Activated CD4-positive, alpha-beta T cell treated with anti-CD3 and anti-CD28 coated beads for 36 hours (primary cell): ENCODE data around the gene RFX3. TPM values are rescaled to one million over a fixed set of nuclear protein-coding genes. Genes with fewer than 3 reads are reported as not detected.

Source experiments
- ATAC-seq: fragments of 200-7000 bp; cut with Tn5 transposase; one replicate; pipeline ENCODE4 v1.10.0; 2021; ENCODE audit warnings: mild to moderate bottlenecking, moderate library complexity
- CTCF ChIA-PET: fragments of 350-600 bp; sonication (Branson Sonifier 250); formaldehyde crosslinking; loops from one replicate; lab custom pipeline; 2021; ENCODE audit warnings: antibody characterized with exemption; lab: Charles Lee
- POLR2A ChIA-PET: fragments of 350-600 bp; sonication (Branson Sonifier 250); formaldehyde crosslinking; loops from one replicate; lab custom pipeline; 2021; ENCODE audit warnings: antibody characterized with exemption, inconsistent platforms; lab: Charles Lee
- DNase-seq: peaks from one replicate; pipeline ENCODE4 v3.0.0-alpha.2; 2020
- H3K27ac Mint-ChIP-seq: one replicate; pipeline ENCODE4 v1.8.0; 2021; ENCODE audit warnings: mixed read lengths
- H3K27me3 Mint-ChIP-seq: one replicate; pipeline ENCODE4 v1.8.0; 2021; ENCODE audit warnings: mixed read lengths
- H3K36me3 Mint-ChIP-seq: one replicate; pipeline ENCODE4 v1.8.0; 2021; ENCODE audit warnings: low read depth, mixed read lengths
- H3K4me1 Mint-ChIP-seq: one replicate; pipeline ENCODE4 v1.8.0; 2021; ENCODE audit warnings: mixed read lengths
- H3K4me3 Mint-ChIP-seq: one replicate; pipeline ENCODE4 v1.8.0; 2021; ENCODE audit warnings: mild to moderate bottlenecking, moderate library complexity, mixed read lengths
- H3K9me3 Mint-ChIP-seq: one replicate; pipeline ENCODE4 v1.8.0; 2021; ENCODE audit warnings: low read depth, mixed read lengths
- intact Hi-C, 2 experiments: fragments of 100-400 bp; cut with DNase I in 1 of 2; cut with micrococcal nuclease in 1 of 2; formaldehyde crosslinking; loops; one replicate each; pipeline versions ENCODE4 v1.14.2 to v1.15.1; 2022 to 2024; cut with DNase I, micrococcal nuclease
- total RNA-seq, 2 experiments: library from RNA; stranded (reverse); gene quantifications; one replicate each; pipeline ENCODE4 v1.2.3, GENCODE V29; 2021

Gene RFX3
- total RNA-seq, 2 experiments from 2014 or later, result 12.5 to 16.6 TPM

GRCh38 chr9:3359778-3360177 is 166.0 kb downstream of the RFX3 start:
- ATAC-seq (no peak), DNase-seq (no peak)
- intact Hi-C loops, result no loop called here
- ChIA-PET POLR2A (no interaction called here), CTCF (interaction anchor here (1.7 kb wide), 1 partner anchor 22 kb away, joined by 4 read pairs; no protein-coding TSS in a partner anchor)
- H3K4me3 Mint-ChIP-seq, result no peak overlapping the region
- H3K27ac Mint-ChIP-seq, result no peak overlapping the region
- H3K4me1 Mint-ChIP-seq, result peaks cover 2% of the 10 kb centered on the region
- no peaks in the 10 kb centered on the region for H3K27me3 Mint-ChIP-seq
- peaks cover 7% of the 10 kb centered on the region for H3K9me3 Mint-ChIP-seq
- peaks cover 17% of the 10 kb centered on the region for H3K36me3 Mint-ChIP-seq

- Mint-ChIP-seq H3K36me3 (peaks cover 19% of the 10 kb centered on the region), H3K27ac (no peak overlapping the region)
- intact Hi-C loops, result no loop called here
These were observed 166.6 kb downstream of the RFX3 start for GRCh38 chr9:3359048-3359692.

GRCh38 chr9:3348169-3348568 is 177.6 kb downstream of the RFX3 start:
- ATAC-seq (no peak), DNase-seq (no peak)
- Mint-ChIP-seq H3K9me3 (peaks cover 4% of the 10 kb centered on the region), H3K27me3 (no peaks in the 10 kb centered on the region), H3K4me3 (no peak overlapping the region), H3K36me3 (peaks cover 12% of the 10 kb centered on the region), H3K27ac (no peak overlapping the region), H3K4me1 (peaks cover 18% of the 10 kb centered on the region)
- intact Hi-C loops, result loop anchor here in 1 of 2 experiments (2.0 kb wide), 1 partner anchor 17 kb away; no protein-coding TSS in a partner anchor
- POLR2A ChIA-PET, result no interaction called here
- CTCF ChIA-PET, result no interaction called here

More at GRCh38 chr9:3359048-3359692, 166.6 kb downstream of the RFX3 start:
- H3K4me3 Mint-ChIP-seq, result no peak overlapping the region
- DNase-seq (no peak), ATAC-seq (no peak)
- H3K4me1 Mint-ChIP-seq, result peaks cover under 1% of the 10 kb centered on the region
- ChIA-PET POLR2A (no interaction called here), CTCF (interaction anchor here (1.7 kb wide), 1 partner anchor 22 kb away, joined by 4 read pairs; no protein-coding TSS in a partner anchor)
- no peaks in the 10 kb centered on the region for H3K27me3 Mint-ChIP-seq
- H3K9me3 Mint-ChIP-seq, result peaks cover 8% of the 10 kb centered on the region

GRCh38 chr9:3346549-3346948 is 179.3 kb downstream of the RFX3 start:
- Mint-ChIP-seq H3K27me3 (no peaks in the 10 kb centered on the region), H3K36me3 (peaks cover 8% of the 10 kb centered on the region), H3K4me3 (no peak overlapping the region), H3K9me3 (no peaks in the 10 kb centered on the region), H3K27ac (no peak overlapping the region), H3K4me1 (peaks cover 31% of the 10 kb centered on the region)
- no peak for ATAC-seq
- intact Hi-C loops, result no loop called here
- CTCF ChIA-PET, result interaction anchor here (1.9 kb wide), 1 partner anchor 34 kb away, joined by 7 read pairs; no protein-coding TSS in a partner anchor
- no peak for DNase-seq
- POLR2A ChIA-PET, result no interaction called here

- H3K27ac Mint-ChIP-seq, result no peak overlapping the region
- ATAC-seq, result no peak
- no peaks in the 10 kb centered on the region for H3K9me3 Mint-ChIP-seq
- CTCF ChIA-PET, result interaction anchor here (0.8 kb wide), 1 partner anchor 114 kb away, joined by 3 read pairs; no protein-coding TSS in a partner anchor
- H3K4me1 Mint-ChIP-seq, result peaks cover 29% of the 10 kb centered on the region
- H3K4me3 Mint-ChIP-seq, result no peak overlapping the region
- intact Hi-C loops, result loop anchor here (2.0 to 5.0 kb wide), 2 partner anchors 43 to 184 kb away; partner anchors contain the start of gene RFX3 (in 1 of the 2)
- POLR2A ChIA-PET, result no interaction called here
- DNase-seq, result no peak
- peaks cover 7% of the 10 kb centered on the region for H3K36me3 Mint-ChIP-seq
- no peaks in the 10 kb centered on the region for H3K27me3 Mint-ChIP-seq
These were observed 182.1 kb downstream of the RFX3 start for GRCh38 chr9:3343671-3344070.

- intact Hi-C loops, result loop anchor here (2.0 to 5.0 kb wide), 2 partner anchors 45 to 185 kb away; partner anchors contain the start of gene RFX3 (in 1 of the 2)
- no peaks in the 10 kb centered on the region for H3K9me3 Mint-ChIP-seq
- H3K27ac Mint-ChIP-seq, result peak overlapping the region; percentile 75
- peaks cover 41% of the 10 kb centered on the region for H3K4me1 Mint-ChIP-seq
- no peak overlapping the region for H3K4me3 Mint-ChIP-seq
- peaks cover 7% of the 10 kb centered on the region for H3K36me3 Mint-ChIP-seq
- ChIA-PET POLR2A (no interaction called here), CTCF (no interaction called here)
- ATAC-seq (peak; percentile 86), DNase-seq (no peak)
- no peaks in the 10 kb centered on the region for H3K27me3 Mint-ChIP-seq
These were observed 183.5 kb downstream of the RFX3 start for GRCh38 chr9:3342159-3342777.

GRCh38 chr9:3337515-3338225 is 188.1 kb downstream of the RFX3 start:
- peak; percentile 53 for ATAC-seq
- ChIA-PET CTCF (interaction anchor here (0.9 to 1.0 kb wide), 2 partner anchors 9 to 47 kb away, joined by 3 read pairs; no protein-coding TSS in a partner anchor), POLR2A (no interaction called here)
- DNase-seq, result peak; percentile 36
- H3K4me3 Mint-ChIP-seq, result no peak overlapping the region
- H3K36me3 Mint-ChIP-seq, result peaks cover 7% of the 10 kb centered on the region
- peaks cover 30% of the 10 kb centered on the region for H3K4me1 Mint-ChIP-seq
- intact Hi-C loops, result loop anchor here in 1 of 2 experiments (10.0 kb wide), 1 partner anchor 107 kb away; no protein-coding TSS in a partner anchor
- H3K27me3 Mint-ChIP-seq, result no peaks in the 10 kb centered on the region
- H3K9me3 Mint-ChIP-seq, result no peaks in the 10 kb centered on the region
- peak overlapping the region; percentile 66 for H3K27ac Mint-ChIP-seq

GRCh38 chr9:3336951-3337350 is 188.8 kb downstream of the RFX3 start:
- no peaks in the 10 kb centered on the region for H3K9me3 Mint-ChIP-seq
- DNase-seq (no peak), ATAC-seq (no peak)
- CTCF ChIA-PET, result interaction anchor here (0.9 to 1.0 kb wide), 2 partner anchors 8 to 47 kb away, joined by 3 read pairs; no protein-coding TSS in a partner anchor
- H3K27me3 Mint-ChIP-seq, result no peaks in the 10 kb centered on the region
- POLR2A ChIA-PET, result no interaction called here
- peaks cover 7% of the 10 kb centered on the region for H3K36me3 Mint-ChIP-seq
- intact Hi-C loops, result loop anchor here in 1 of 2 experiments (10.0 kb wide), 1 partner anchor 108 kb away; no protein-coding TSS in a partner anchor
- H3K4me1 Mint-ChIP-seq, result peaks cover 24% of the 10 kb centered on the region
- no peak overlapping the region for H3K4me3 Mint-ChIP-seq
- H3K27ac Mint-ChIP-seq, result peak overlapping the region; percentile 66

- Mint-ChIP-seq H3K9me3 (no peaks in the 10 kb centered on the region), H3K27ac (no peak overlapping the region), H3K4me1 (peaks cover 11% of the 10 kb centered on the region), H3K27me3 (no peaks in the 10 kb centered on the region), H3K4me3 (no peak overlapping the region), H3K36me3 (peaks cover 4% of the 10 kb centered on the region)
- ChIA-PET POLR2A (no interaction called here), CTCF (interaction anchor here (0.9 to 1.4 kb wide), 3 partner anchors 13 to 108 kb away, joined by 3 to 5 read pairs (median 4); no protein-coding TSS in a partner anchor)
- ATAC-seq (no peak), DNase-seq (no peak)
- intact Hi-C loops, result loop anchor here in 1 of 2 experiments (10.0 kb wide), 1 partner anchor 112 kb away; no protein-coding TSS in a partner anchor
These were observed 193.0 kb downstream of the RFX3 start for GRCh38 chr9:3332802-3333201.

- no peaks in the 10 kb centered on the region for H3K27me3 Mint-ChIP-seq
- H3K27ac Mint-ChIP-seq, result no peak overlapping the region
- H3K4me3 Mint-ChIP-seq, result no peak overlapping the region
- peaks cover under 1% of the 10 kb centered on the region for H3K4me1 Mint-ChIP-seq
- POLR2A ChIA-PET, result no interaction called here
- intact Hi-C loops, result loop anchor here in 1 of 2 experiments (10.0 kb wide), 1 partner anchor 113 kb away; no protein-coding TSS in a partner anchor
- peaks cover 6% of the 10 kb centered on the region for H3K36me3 Mint-ChIP-seq
- CTCF ChIA-PET, result interaction anchor here (1.0 kb wide), 1 partner anchor 81 kb away, joined by 4 read pairs; no protein-coding TSS in a partner anchor
- DNase-seq (peak; percentile 17), ATAC-seq (no peak)
- H3K9me3 Mint-ChIP-seq, result no peaks in the 10 kb centered on the region
These were observed 194.0 kb downstream of the RFX3 start for GRCh38 chr9:3331801-3332200.
